ENCODE measurements around the gene TADA2B. TPM values are rescaled to one million over a fixed set of nuclear protein-coding genes. Genes with fewer than 3 reads are reported as not detected.

TADA2B gene
- total and polyA plus RNA-seq, 9 of the 15 experiments (the other 6 are each of a cell fraction or from before 2014, with no cell fraction given) = 0.55 to 12.2 (median 7.5) TPM

DNA sequence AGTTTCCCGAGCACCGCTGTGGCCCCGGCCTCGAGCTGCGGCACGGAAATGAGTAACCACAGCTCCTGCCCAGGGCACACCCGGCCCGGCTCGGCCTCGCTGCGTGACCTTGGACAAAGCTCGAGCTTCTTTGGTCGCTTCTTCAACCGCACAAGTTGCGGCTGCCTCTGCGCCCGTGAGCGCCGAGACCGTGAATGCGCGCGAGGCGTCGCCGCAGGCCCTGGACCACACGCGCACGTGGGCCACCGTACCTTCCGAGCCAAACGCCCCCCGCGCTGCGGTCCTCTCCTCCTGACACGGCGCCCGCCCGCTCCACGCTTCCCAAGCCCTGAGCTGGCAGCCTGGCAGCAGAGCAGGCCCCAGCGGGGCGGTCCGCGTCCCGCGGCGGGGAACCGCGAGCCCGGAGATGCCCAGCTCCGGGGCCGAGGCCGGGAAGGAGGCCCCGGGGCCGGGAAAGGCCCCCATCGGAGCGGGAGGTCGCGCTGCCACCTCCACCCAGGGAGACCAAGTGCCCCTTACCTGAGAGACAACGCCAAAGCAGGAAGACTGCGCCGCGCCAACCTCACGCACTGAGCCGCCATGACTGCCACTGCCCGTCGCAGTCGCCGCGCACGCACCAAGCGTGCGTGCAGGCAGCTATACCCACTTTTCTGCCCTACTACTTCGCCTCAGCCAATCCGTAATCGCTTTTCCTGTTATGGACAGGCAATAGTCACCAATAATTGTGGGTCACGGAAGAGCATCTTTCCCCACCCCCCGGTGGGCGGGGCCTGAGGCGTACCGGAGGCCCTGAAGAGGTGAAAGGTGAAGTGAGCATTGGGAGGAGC, 24.5 kb downstream of the TADA2B start, which contains the start of gene GRPEL1 (continued):
- TF ChIP-seq, protein P1, sequence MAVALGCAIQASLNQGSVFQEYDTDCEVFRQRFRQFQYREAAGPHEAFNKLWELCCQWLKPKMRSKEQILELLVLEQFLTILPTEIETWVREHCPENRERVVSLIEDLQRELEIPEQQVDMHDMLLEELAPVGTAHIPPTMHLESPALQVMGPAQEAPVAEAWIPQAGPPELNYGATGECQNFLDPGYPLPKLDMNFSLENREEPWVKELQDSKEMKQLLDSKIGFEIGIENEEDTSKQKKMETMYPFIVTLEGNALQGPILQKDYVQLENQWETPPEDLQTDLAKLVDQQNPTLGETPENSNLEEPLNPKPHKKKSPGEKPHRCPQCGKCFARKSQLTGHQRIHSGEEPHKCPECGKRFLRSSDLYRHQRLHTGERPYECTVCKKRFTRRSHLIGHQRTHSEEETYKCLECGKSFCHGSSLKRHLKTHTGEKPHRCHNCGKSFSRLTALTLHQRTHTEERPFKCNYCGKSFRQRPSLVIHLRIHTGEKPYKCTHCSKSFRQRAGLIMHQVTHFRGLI (CRISPR knock-in tag; IDR thresholded peaks at IDR 0.05) = no peak
- TF ChIP-seq RBFOX2 (IDR thresholded peaks at IDR 0.05; ENCODE audit: low read depth, low read length) = peak; percentile 99
- peak; percentile 93 for TF ChIP-seq TBP (optimal IDR thresholded peaks at IDR 0.05; ENCODE audit: low read depth, low read length)
- TF ChIP-seq, protein P2, sequence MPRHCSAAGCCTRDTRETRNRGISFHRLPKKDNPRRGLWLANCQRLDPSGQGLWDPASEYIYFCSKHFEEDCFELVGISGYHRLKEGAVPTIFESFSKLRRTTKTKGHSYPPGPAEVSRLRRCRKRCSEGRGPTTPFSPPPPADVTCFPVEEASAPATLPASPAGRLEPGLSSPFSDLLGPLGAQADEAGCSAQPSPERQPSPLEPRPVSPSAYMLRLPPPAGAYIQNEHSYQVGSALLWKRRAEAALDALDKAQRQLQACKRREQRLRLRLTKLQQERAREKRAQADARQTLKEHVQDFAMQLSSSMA (CRISPR knock-in tag; IDR thresholded peaks at IDR 0.05) = peak; percentile 65; the same call in 1 of the 2 replicates
- TF ChIP-seq, protein P3, sequence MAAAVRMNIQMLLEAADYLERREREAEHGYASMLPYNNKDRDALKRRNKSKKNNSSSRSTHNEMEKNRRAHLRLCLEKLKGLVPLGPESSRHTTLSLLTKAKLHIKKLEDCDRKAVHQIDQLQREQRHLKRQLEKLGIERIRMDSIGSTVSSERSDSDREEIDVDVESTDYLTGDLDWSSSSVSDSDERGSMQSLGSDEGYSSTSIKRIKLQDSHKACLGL (CRISPR knock-in tag; IDR thresholded peaks at IDR 0.05; ENCODE audit: borderline replicate concordance, poor library complexity, severe bottlenecking) = peak; percentile 47
- peak; percentile 72 for TF ChIP-seq ESRRA (IDR thresholded peaks at IDR 0.05; ENCODE audit: borderline replicate concordance, low read depth)
- TF ChIP-seq, protein P4, sequence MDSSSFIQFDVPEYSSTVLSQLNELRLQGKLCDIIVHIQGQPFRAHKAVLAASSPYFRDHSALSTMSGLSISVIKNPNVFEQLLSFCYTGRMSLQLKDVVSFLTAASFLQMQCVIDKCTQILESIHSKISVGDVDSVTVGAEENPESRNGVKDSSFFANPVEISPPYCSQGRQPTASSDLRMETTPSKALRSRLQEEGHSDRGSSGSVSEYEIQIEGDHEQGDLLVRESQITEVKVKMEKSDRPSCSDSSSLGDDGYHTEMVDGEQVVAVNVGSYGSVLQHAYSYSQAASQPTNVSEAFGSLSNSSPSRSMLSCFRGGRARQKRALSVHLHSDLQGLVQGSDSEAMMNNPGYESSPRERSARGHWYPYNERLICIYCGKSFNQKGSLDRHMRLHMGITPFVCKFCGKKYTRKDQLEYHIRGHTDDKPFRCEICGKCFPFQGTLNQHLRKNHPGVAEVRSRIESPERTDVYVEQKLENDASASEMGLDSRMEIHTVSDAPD (CRISPR knock-in tag; IDR thresholded peaks at IDR 0.05) = no peak
- peak; percentile 94 for TF ChIP-seq NR2C2 (CRISPR knock-in tag; IDR thresholded peaks at IDR 0.05)
- TF ChIP-seq NR2C2 (tag; IDR thresholded peaks at IDR 0.05) = peak; percentile 98
- TF ChIP-seq, protein P5, sequence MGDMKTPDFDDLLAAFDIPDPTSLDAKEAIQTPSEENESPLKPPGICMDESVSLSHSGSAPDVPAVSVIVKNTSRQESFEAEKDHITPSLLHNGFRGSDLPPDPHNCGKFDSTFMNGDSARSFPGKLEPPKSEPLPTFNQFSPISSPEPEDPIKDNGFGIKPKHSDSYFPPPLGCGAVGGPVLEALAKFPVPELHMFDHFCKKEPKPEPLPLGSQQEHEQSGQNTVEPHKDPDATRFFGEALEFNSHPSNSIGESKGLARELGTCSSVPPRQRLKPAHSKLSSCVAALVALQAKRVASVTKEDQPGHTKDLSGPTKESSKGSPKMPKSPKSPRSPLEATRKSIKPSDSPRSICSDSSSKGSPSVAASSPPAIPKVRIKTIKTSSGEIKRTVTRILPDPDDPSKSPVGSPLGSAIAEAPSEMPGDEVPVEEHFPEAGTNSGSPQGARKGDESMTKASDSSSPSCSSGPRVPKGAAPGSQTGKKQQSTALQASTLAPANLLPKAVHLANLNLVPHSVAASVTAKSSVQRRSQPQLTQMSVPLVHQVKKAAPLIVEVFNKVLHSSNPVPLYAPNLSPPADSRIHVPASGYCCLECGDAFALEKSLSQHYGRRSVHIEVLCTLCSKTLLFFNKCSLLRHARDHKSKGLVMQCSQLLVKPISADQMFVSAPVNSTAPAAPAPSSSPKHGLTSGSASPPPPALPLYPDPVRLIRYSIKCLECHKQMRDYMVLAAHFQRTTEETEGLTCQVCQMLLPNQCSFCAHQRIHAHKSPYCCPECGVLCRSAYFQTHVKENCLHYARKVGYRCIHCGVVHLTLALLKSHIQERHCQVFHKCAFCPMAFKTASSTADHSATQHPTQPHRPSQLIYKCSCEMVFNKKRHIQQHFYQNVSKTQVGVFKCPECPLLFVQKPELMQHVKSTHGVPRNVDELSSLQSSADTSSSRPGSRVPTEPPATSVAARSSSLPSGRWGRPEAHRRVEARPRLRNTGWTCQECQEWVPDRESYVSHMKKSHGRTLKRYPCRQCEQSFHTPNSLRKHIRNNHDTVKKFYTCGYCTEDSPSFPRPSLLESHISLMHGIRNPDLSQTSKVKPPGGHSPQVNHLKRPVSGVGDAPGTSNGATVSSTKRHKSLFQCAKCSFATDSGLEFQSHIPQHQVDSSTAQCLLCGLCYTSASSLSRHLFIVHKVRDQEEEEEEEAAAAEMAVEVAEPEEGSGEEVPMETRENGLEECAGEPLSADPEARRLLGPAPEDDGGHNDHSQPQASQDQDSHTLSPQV (IDR thresholded peaks at IDR 0.05) = peak; percentile 84
- peak; percentile 81 for TF ChIP-seq BHLHE40 (IDR thresholded peaks at IDR 0.05; ENCODE audit: low read length)
- peak; percentile 33; the same call in 1 of the 2 replicates for TF ChIP-seq RNF2 (IDR thresholded peaks at IDR 0.05)
- no peak for TF ChIP-seq ZNF551 (CRISPR knock-in tag; IDR thresholded peaks at IDR 0.05)
- peak; percentile 33; the same call in 1 of the 2 replicates for TF ChIP-seq RB1 (IDR thresholded peaks at IDR 0.05; ENCODE audit: low read depth)
- no peak for TF ChIP-seq ARHGAP35 (IDR thresholded peaks at IDR 0.05; ENCODE audit: partially characterized antibody)

Measured in K562 (cell line).